Hepatocyte (in vitro differentiated cells): ENCODE results near the gene ZNF780A.
"Not testable (repeated sequence)": the region's sequence is repeated elsewhere in the genome, so short reads cannot be mapped to it uniquely, and the experiment has no call there.

Experiments
- EZH2phosphoT487 ChIP-seq: fragments of 200-600 bp; sonication (generic); IDR thresholded peaks from one replicate; pipeline ENCODE4 v1.6.1; 2018; ENCODE audit warnings: antibody characterized with exemption, mild to moderate bottlenecking, low read depth, moderate library complexity; ENCODE audit not compliant: unreplicated experiment, severe bottlenecking
- TF ChIP-seq, protein P1 (sequence below): fragments of 200-600 bp; sonication (generic); IDR thresholded peaks from 2 replicates; pipeline ENCODE4 v1.5.1; 2016; ENCODE audit warnings: antibody characterized with exemption, mild to moderate bottlenecking; ENCODE audit not compliant: poor library complexity

DNA sequence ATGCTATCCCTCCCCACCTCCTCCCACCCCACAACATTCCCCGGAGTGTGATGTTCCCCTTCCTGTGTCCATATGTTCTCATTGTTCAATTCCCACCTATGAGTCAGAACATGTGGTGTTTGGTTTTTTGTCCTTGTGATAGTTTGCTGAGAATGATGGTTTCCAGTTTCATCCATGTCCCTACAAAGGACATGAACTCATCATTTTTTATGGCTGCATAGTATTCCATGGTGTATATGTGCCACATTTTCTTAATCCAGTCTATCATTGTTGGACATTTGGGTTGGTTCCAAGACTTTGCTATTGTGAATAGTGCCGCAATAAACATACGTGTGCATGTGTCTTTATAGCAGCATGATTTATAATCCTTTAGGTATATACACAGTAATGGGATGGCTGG, 52.7 kb downstream of the ZNF780A start:
- TF ChIP-seq, protein P1, sequence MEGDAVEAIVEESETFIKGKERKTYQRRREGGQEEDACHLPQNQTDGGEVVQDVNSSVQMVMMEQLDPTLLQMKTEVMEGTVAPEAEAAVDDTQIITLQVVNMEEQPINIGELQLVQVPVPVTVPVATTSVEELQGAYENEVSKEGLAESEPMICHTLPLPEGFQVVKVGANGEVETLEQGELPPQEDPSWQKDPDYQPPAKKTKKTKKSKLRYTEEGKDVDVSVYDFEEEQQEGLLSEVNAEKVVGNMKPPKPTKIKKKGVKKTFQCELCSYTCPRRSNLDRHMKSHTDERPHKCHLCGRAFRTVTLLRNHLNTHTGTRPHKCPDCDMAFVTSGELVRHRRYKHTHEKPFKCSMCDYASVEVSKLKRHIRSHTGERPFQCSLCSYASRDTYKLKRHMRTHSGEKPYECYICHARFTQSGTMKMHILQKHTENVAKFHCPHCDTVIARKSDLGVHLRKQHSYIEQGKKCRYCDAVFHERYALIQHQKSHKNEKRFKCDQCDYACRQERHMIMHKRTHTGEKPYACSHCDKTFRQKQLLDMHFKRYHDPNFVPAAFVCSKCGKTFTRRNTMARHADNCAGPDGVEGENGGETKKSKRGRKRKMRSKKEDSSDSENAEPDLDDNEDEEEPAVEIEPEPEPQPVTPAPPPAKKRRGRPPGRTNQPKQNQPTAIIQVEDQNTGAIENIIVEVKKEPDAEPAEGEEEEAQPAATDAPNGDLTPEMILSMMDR = not testable (repeated sequence)
- not testable (repeated sequence) for TF ChIP-seq EZH2phosphoT487
